SKM-1 treated with dmso at 0.1 percent for 144 hours (cell line): ENCODE results near the gene CLDN5.
A peak's percentile ranks its signal among the peaks of the same experiment; 100 is the strongest.

Experiments used
- DNase-seq: peaks from one replicate; lab custom pipeline; 2025; ENCODE audit not compliant: unreplicated experiment; lab: John Stamatoyannopoulos, UW

Gene CLDN5

GRCh38 chr22:19482297-19482696, 41.9 kb downstream of the CLDN5 start:
- DNase-seq = no peak

- no peak for DNase-seq
Observed at GRCh38 chr22:19480789-19481188, 43.4 kb downstream of the CLDN5 start.

GRCh38 chr22:19480173-19480568, 44.0 kb downstream of the CLDN5 start:
- DNase-seq = no peak

GRCh38 chr22:19479355-19480172, 44.6 kb downstream of the CLDN5 start, which contains the start of gene CDC45:
Gene CDC45, plus strand, starts transcription at chr22:19479920. Its CDS starts 49 bp downstream, at chr22:19479969.
- peak; percentile 98 for DNase-seq

GRCh38 chr22:19478901-19479354, 45.3 kb downstream of the CLDN5 start, which contains the start of gene UFD1:
Gene UFD1, minus strand, starts transcription at chr22:19479193. Its CDS starts 108 bp downstream, at chr22:19479085.
- DNase-seq = peak; percentile 68

GRCh38 chr22:19478045-19478900, 45.9 kb downstream of the CLDN5 start:
- no peak for DNase-seq

GRCh38 chr22:19477321-19478044, 46.7 kb downstream of the CLDN5 start:
- DNase-seq = no peak

GRCh38 chr22:19476023-19476422, 48.2 kb downstream of the CLDN5 start:
- DNase-seq = no peak

GRCh38 chr22:19473578-19473977, 50.6 kb downstream of the CLDN5 start:
- no peak for DNase-seq
